B cell (primary cell): Measurements from ENCODE around the gene GALNT6. TPM values are rescaled to one million over a fixed set of nuclear protein-coding genes. Genes with fewer than 3 reads are reported as not detected.

Experiments
- ATAC-seq: fragments of 200-7000 bp; cut with Tn5 transposase; one replicate; pipeline ENCODE4 v1.10.0; 2021; ENCODE audit warnings: low read depth, mild to moderate bottlenecking, moderate number of reproducible peaks, moderate library complexity
- CTCF ChIA-PET: fragments of 350-600 bp; sonication (Branson Sonifier 250); formaldehyde crosslinking; loops from one replicate; lab custom pipeline; 2021; ENCODE audit warnings: antibody characterized with exemption, inconsistent platforms; lab: Charles Lee
- POLR2A ChIA-PET: fragments of 350-600 bp; sonication (Branson Sonifier 250); formaldehyde crosslinking; loops from one replicate; lab custom pipeline; 2021; ENCODE audit warnings: antibody characterized with exemption; lab: Charles Lee
- DNase-seq: peaks from one replicate; pipeline ENCODE4 v3.0.0; 2013
- H2AFZ ChIP-seq: 2 replicates; pipeline ENCODE4 v1.6.1; 2012; ENCODE audit warnings: mild to moderate bottlenecking, low read depth, low read length; ENCODE audit not compliant: insufficient read depth, poor library complexity, severe bottlenecking
- H3K27ac ChIP-seq, 2 donors: 1 replicate in 1 of 2; 2 replicates in 1 of 2; pipeline ENCODE4 v1.5.1; 2012 to 2013; ENCODE audit warnings: low read length in 2 of 2, mild to moderate bottlenecking in 2 of 2, moderate library complexity in 1 of 2
- H3K27me3 ChIP-seq, 4 experiments: fragments of 200-600 bp in 1 of 4; sonication (generic) in 1 of 4; replicated peaks in 1 of 4; 1 replicate in 2 of 4; 2 replicates in 2 of 4; pipeline versions ENCODE4 v1.6.1 to v1.7.0; 2013 to 2016; ENCODE audit warnings: low read length in 3 of 4, mild to moderate bottlenecking in 2 of 4, mixed read lengths in 1 of 4, moderate library complexity in 1 of 4; ENCODE audit not compliant: insufficient read depth in 4 of 4, control insufficient read depth in 3 of 4; ENCODE audit errors: control extremely low read depth in 1 of 4
- H3K36me3 ChIP-seq, 2 experiments: replicated peaks in 1 of 2; 1 replicate in 1 of 2; 2 replicates in 1 of 2; pipeline versions ENCODE4 v1.6.1 to v1.7.1; 2013; ENCODE audit warnings: low read length in 1 of 2; ENCODE audit not compliant: insufficient read depth in 2 of 2, control insufficient read depth in 1 of 2; ENCODE audit errors: control extremely low read depth in 1 of 2, extremely low read depth in 1 of 2
- H3K4me1 ChIP-seq, 2 donors: fragments of 200-600 bp in 1 of 2; sonication (generic) in 1 of 2; 1 replicate in 1 of 2; 2 replicates in 1 of 2; pipeline versions ENCODE4 v1.5.1 to v1.6.1; 2013 to 2017; ENCODE audit warnings: low read length in 2 of 2; ENCODE audit not compliant: control insufficient read depth in 2 of 2, insufficient read depth in 2 of 2
- H3K4me2 ChIP-seq: replicated peaks from 2 replicates; pipeline ENCODE3; 2012; ENCODE audit warnings: mild to moderate bottlenecking, low read depth, low read length; ENCODE audit not compliant: poor library complexity, severe bottlenecking
- H3K4me3 ChIP-seq, 5 experiments: fragments of 200-600 bp in 1 of 5; sonication (generic) in 1 of 5; 1 replicate in 3 of 5; 2 replicates in 2 of 5; pipeline versions ENCODE4 v1.5.1 to v1.7.0; 2011 to 2016; ENCODE audit warnings: low read length in 4 of 5, mild to moderate bottlenecking in 4 of 5, low read depth in 2 of 5, control low read depth in 1 of 5, moderate library complexity in 1 of 5; ENCODE audit not compliant: insufficient read depth in 1 of 5; ENCODE audit errors: control extremely low read depth in 1 of 5, extremely low read depth in 1 of 5
- H3K79me2 ChIP-seq: fragments of 200-600 bp; sonication (generic); one replicate; pipeline ENCODE4 v1.6.0; 2016; ENCODE audit warnings: low read length; ENCODE audit not compliant: control insufficient read depth, insufficient read depth
- H3K9ac ChIP-seq: fragments of 200-600 bp; sonication (generic); 2 replicates; pipeline ENCODE4 v1.6.1; 2017; ENCODE audit warnings: mild to moderate bottlenecking, low read length, moderate library complexity
- H3K9me3 ChIP-seq, 3 donors: one replicate each; pipeline versions ENCODE4 v1.6.1 to v1.7.1; 2013; ENCODE audit warnings: low read length in 2 of 3; ENCODE audit not compliant: control insufficient read depth in 2 of 3, insufficient read depth in 1 of 3; ENCODE audit errors: control extremely low read depth in 1 of 3
- H4K20me1 ChIP-seq: 2 replicates; pipeline ENCODE4 v1.6.0; 2012; ENCODE audit warnings: mild to moderate bottlenecking, low read length; ENCODE audit not compliant: insufficient read depth, control insufficient read depth, poor library complexity, severe bottlenecking
- H3K27ac Mint-ChIP-seq: one replicate; pipeline ENCODE4 v1.8.0; 2021; ENCODE audit warnings: mixed read lengths
- H3K27me3 Mint-ChIP-seq: one replicate; pipeline ENCODE4 v1.8.0; 2021; ENCODE audit warnings: mixed read lengths
- H3K4me1 Mint-ChIP-seq: one replicate; pipeline ENCODE4 v1.8.0; 2021; ENCODE audit warnings: mixed read lengths
- H3K4me3 Mint-ChIP-seq: one replicate; pipeline ENCODE4 v1.8.0; 2021; ENCODE audit warnings: mixed read lengths
- H3K9me3 Mint-ChIP-seq: one replicate; pipeline ENCODE4 v1.8.0; 2022; ENCODE audit warnings: mixed read lengths; ENCODE audit not compliant: insufficient read depth
- CTCF ChIP-seq: fragments of 200-600 bp; IDR thresholded peaks from one replicate; pipeline ENCODE4 v1.8.0; 2022; ENCODE audit warnings: antibody characterized with exemption, mild to moderate bottlenecking
- EZH2 ChIP-seq: IDR thresholded peaks from 2 replicates; pipeline ENCODE4 v1.6.1; 2012; ENCODE audit warnings: borderline replicate concordance, low read depth, mild to moderate bottlenecking, moderate library complexity, low read length; ENCODE audit not compliant: insufficient read depth, poor library complexity, severe bottlenecking
- WGBS: methylation state at CpG from one replicate; pipeline ENCODE4 v1.1.5; 2013; ENCODE audit warnings: missing lambda C conversion rate; ENCODE audit not compliant: insufficient coverage; 5-methylcytosine and 5-hydroxymethylcytosine counted together
- intact Hi-C: fragments of 100-400 bp; cut with micrococcal nuclease; formaldehyde crosslinking; loops from one replicate; pipeline ENCODE4 v1.10.0; 2022
- polyA plus RNA-seq: library from polyadenylated mRNA; depleted of rRNA; stranded (reverse); fragments of >200 nt; gene quantifications from 2 replicates; pipeline ENCODE4 v1.2.3, GENCODE V29; 2012
- total RNA-seq, 2 donors: library from RNA; stranded (reverse); fragments of 120-200 nt in 1 of 2; gene quantifications; 1 replicate in 1 of 2; 2 replicates in 1 of 2; pipeline versions ENCODE4 v1.2.3 to v1.2.4, GENCODE V29; 2013 to 2022

The GALNT6 gene
- total and polyA plus RNA-seq, 2 donors (not counting 1 experiment from before 2014, with no cell fraction given), result 9.0 to 10.3 TPM

- peaks cover 0 to 9% (median 0%) of the 10 kb centered on the region in 3 donors for H3K9me3 ChIP-seq
- ChIA-PET CTCF (interaction anchor here (1.5 to 11.9 kb wide), 3 partner anchors 15 to 55 kb away, joined by 4 to 148 read pairs (median 4); no protein-coding TSS in a partner anchor), POLR2A (interaction anchor here (0.5 to 1.1 kb wide), 4 partner anchors 17 to 136 kb away, joined by 3 to 4 read pairs (median 3); partner anchors contain the start of gene DAZAP2)
- Mint-ChIP-seq H3K9me3 (no peaks in the 10 kb centered on the region), H3K4me1 (peaks cover 93% of the 10 kb centered on the region), H3K27ac (peak within 1 kb of the TSS; percentile 99), H3K4me3 (peak within 1 kb of the TSS; percentile 95), H3K27me3 (no peaks in the 10 kb centered on the region)
- 38% methylated on average over 51 of the region's 60 CpGs for WGBS
- peak within 1 kb of the TSS; percentile 36 for H2AFZ ChIP-seq
- peak within 1 kb of the TSS; percentile 62 to 92 (median 81) for H3K4me3 ChIP-seq
- no peak for TF ChIP-seq EZH2
- no peak for TF ChIP-seq CTCF
- ATAC-seq, result peak; percentile 84
- H3K9ac ChIP-seq, result peak within 1 kb of the TSS; percentile 91
- peaks cover 0 to 13% of the 10 kb centered on the region in 2 experiments for H3K36me3 ChIP-seq
- peak within 1 kb of the TSS; percentile 88 to 93 for H3K27ac ChIP-seq
- H3K27me3 ChIP-seq, result no peaks in the 10 kb centered on the region
- H3K79me2 ChIP-seq, result peaks cover 42% of the 10 kb centered on the region
- no peaks in the 10 kb centered on the region for H4K20me1 ChIP-seq
- peaks cover 87 to 92% of the 10 kb centered on the region in 2 donors for H3K4me1 ChIP-seq
- intact Hi-C loops, result loop anchor here (1.0 to 10.0 kb wide), 8 partner anchors 17 to 559 kb away; partner anchors contain the start of genes ATF1, DAZAP2, LETMD1 and POU6F1
- peak within 1 kb of the TSS; percentile 96 for H3K4me2 ChIP-seq
- DNase-seq, result peak; percentile 92
Observed at GRCh38 chr12:51323966-51324895, 67.0 kb downstream of the GALNT6 start, which contains the start of gene BIN2. BIN2 (minus strand) TSS chr12:51324174; CDS start chr12:51324102, 72 bp downstream.
